ENCODE results near the gene CNTF.

- TF ChIP-seq CTCF (conservative IDR thresholded peaks at IDR 0.05; ENCODE audit: low read depth, low read length) (peak; percentile 45), EZH2 (IDR thresholded peaks at IDR 0.05; ENCODE audit: borderline replicate concordance, low read depth, low read length, poor library complexity, severe bottlenecking) (no peak)
Measured at GRCh38 chr11:58617976-58618557, 4.4 kb upstream of the CNTF start.

Data from A673 (cell line).